Trophoblast cell (in vitro differentiated cells and primary cell): ENCODE measurements around the gene HHAT.

ENCODE experiments used
- DNase-seq, 2 donors: peaks; one replicate each; pipeline ENCODE4 v3.0.0-alpha.2; 2016
- H2AFZ ChIP-seq: 2 replicates; pipeline ENCODE4 v1.6.1; 2013; ENCODE audit warnings: low read length, moderate library complexity, mild to moderate bottlenecking; ENCODE audit not compliant: insufficient read depth, poor library complexity
- H2AK5ac ChIP-seq: 2 replicates; pipeline ENCODE4 v1.6.1; 2013; ENCODE audit warnings: mild to moderate bottlenecking, low read length
- H2BK120ac ChIP-seq: 2 replicates; pipeline ENCODE4 v1.6.1; 2013; ENCODE audit warnings: low read length, mild to moderate bottlenecking, moderate library complexity; ENCODE audit not compliant: insufficient read depth, poor library complexity
- H2BK12ac ChIP-seq: 2 replicates; pipeline ENCODE4 v1.6.1; 2013; ENCODE audit warnings: mild to moderate bottlenecking, low read length, moderate library complexity
- H2BK5ac ChIP-seq: 2 replicates; pipeline ENCODE4 v1.6.1; 2013; ENCODE audit warnings: low read length, low read depth, moderate library complexity, mild to moderate bottlenecking; ENCODE audit not compliant: poor library complexity
- H3K14ac ChIP-seq: 2 replicates; pipeline ENCODE4 v1.6.1; 2013; ENCODE audit warnings: mild to moderate bottlenecking, low read length
- H3K18ac ChIP-seq: 2 replicates; pipeline ENCODE4 v1.6.1; 2013; ENCODE audit warnings: mild to moderate bottlenecking, low read length
- H3K23ac ChIP-seq: 2 replicates; pipeline ENCODE4 v1.6.1; 2013; ENCODE audit warnings: low read length
- H3K27ac ChIP-seq: 2 replicates; pipeline ENCODE4 v1.5.1; 2013; ENCODE audit warnings: low read depth, mild to moderate bottlenecking, inconsistent platforms, low read length, moderate library complexity
- H3K27me3 ChIP-seq: 2 replicates; pipeline ENCODE4 v1.6.1; 2013; ENCODE audit warnings: inconsistent platforms, mild to moderate bottlenecking, low read length, moderate library complexity; ENCODE audit not compliant: insufficient read depth
- H3K36me3 ChIP-seq, 2 experiments: 1 replicate in 1 of 2; 2 replicates in 1 of 2; pipeline ENCODE4 v1.6.1; 2013; ENCODE audit warnings: low read length in 2 of 2, mild to moderate bottlenecking in 2 of 2, moderate library complexity in 1 of 2; ENCODE audit not compliant: insufficient read depth in 2 of 2, control insufficient read depth in 1 of 2
- H3K4ac ChIP-seq: 2 replicates; pipeline ENCODE4 v1.6.1; 2013; ENCODE audit warnings: low read depth, mild to moderate bottlenecking, low read length, moderate library complexity
- H3K4me1 ChIP-seq, 2 experiments: 1 replicate in 1 of 2; 2 replicates in 1 of 2; pipeline ENCODE4 v1.6.1; 2013; ENCODE audit warnings: low read length in 2 of 2, mild to moderate bottlenecking in 2 of 2, moderate library complexity in 1 of 2; ENCODE audit not compliant: insufficient read depth in 2 of 2, control insufficient read depth in 1 of 2
- H3K4me2 ChIP-seq: 2 replicates; pipeline ENCODE4 v1.6.1; 2013; ENCODE audit warnings: inconsistent platforms, mild to moderate bottlenecking, low read length, moderate library complexity
- H3K4me3 ChIP-seq: 2 replicates; pipeline ENCODE4 v1.5.1; 2013; ENCODE audit warnings: mild to moderate bottlenecking, low read depth, low read length, inconsistent platforms
- H3K79me1 ChIP-seq: one replicate; pipeline ENCODE4 v1.6.1; 2013; ENCODE audit warnings: low read length
- H3K79me2 ChIP-seq: 2 replicates; pipeline ENCODE4 v1.6.1; 2013; ENCODE audit warnings: low read length, mild to moderate bottlenecking; ENCODE audit not compliant: control insufficient read depth, insufficient read depth, poor library complexity
- H3K9ac ChIP-seq: 2 replicates; pipeline ENCODE4 v1.6.1; 2013; ENCODE audit warnings: mild to moderate bottlenecking, low read length
- H3K9me3 ChIP-seq: 2 replicates; pipeline ENCODE4 v1.6.1; 2013; ENCODE audit warnings: low read depth, mild to moderate bottlenecking, control low read depth, inconsistent platforms, low read length; ENCODE audit not compliant: insufficient read depth
- H4K12ac ChIP-seq: 2 replicates; pipeline ENCODE4 v1.6.1; 2013; ENCODE audit warnings: low read depth, mild to moderate bottlenecking, low read length, moderate library complexity
- H4K8ac ChIP-seq: 2 replicates; pipeline ENCODE4 v1.6.1; 2013; ENCODE audit warnings: low read depth, mild to moderate bottlenecking, low read length, moderate library complexity
- H4K91ac ChIP-seq: one replicate; pipeline ENCODE4 v1.6.1; 2013; ENCODE audit warnings: low read depth, mild to moderate bottlenecking, low read length, moderate library complexity
- WGBS: extraction: QIAGEN DNeasy Blood & Tissue Kit; methylation state at CpG from one replicate; pipeline ENCODE4 v1.1.7; 2013; ENCODE audit warnings: missing lambda C conversion rate; ENCODE audit not compliant: insufficient read length, insufficient coverage; ENCODE audit errors: extremely low coverage; 5-methylcytosine and 5-hydroxymethylcytosine counted together

Gene HHAT

DNA sequence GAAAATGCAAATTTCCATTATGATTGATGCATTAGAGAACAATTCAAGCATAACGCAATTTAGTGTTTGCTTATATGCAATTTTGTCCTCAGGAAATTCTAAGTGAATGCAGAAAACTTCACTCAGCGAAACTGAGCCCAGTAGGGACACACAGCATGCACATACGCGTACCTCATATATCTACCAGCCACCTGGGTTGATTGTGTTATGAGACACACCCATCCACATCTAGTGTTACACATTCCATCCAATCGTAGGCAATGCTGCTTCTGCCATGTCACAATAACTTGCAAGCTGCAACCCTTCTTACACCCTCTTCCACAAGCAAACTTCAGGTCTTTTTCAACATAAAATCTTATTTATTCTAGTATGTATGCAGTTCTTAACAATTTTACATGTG is 312.9 kb downstream of the HHAT start:
- no peaks in the 10 kb centered on the region for H3K27me3 ChIP-seq

DNA sequence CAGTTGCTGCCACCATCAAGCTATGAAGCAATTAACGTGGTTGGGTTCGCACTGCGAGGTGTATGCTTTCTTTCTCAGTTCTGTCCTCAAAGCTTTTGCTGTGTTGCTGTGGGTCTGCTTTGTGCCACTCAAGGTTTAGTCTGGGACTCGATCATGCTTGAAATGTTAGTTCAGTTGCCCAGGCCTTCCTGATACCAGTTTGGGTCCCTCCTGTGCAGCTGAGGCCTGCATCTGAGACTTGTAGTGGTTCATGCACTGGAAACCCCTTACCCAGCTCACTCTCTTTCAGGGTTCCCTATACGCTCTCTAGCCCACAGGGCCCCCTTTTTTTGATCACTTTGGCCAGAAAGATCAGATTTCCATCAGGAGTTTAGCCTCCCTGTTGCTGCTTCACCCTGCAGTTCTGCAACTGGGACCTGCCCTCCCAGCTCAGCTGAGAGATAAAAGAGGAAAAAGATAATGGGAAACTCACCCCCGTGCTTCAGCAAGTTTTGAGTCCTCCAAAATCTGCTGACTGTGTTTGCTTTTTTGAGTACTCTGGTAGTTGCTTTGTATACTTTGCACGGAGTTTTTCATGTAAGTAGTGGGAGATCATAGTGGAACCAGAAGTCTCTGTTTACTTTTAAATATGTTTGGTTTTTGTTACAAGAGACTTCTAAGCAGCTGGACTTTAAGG is 317.0 kb downstream of the HHAT start:
- Histone ChIP-seq H2BK5ac (no peak overlapping the region), H3K9ac (no peak overlapping the region), H4K12ac (no peak overlapping the region), H3K36me3 (no peaks in the 10 kb centered on the region), H3K4me1 (no peaks in the 10 kb centered on the region), H2AFZ (no peak overlapping the region), H2BK12ac (no peak overlapping the region), H3K79me2 (no peaks in the 10 kb centered on the region), H3K79me1 (no peaks in the 10 kb centered on the region), H3K9me3 (no peaks in the 10 kb centered on the region), H2BK120ac (no peak overlapping the region), H3K14ac (no peak overlapping the region), H4K8ac (no peak overlapping the region), H3K4me2 (no peak overlapping the region), H4K91ac (no peak overlapping the region), H3K23ac (no peak overlapping the region), H3K4ac (no peak overlapping the region), H3K4me3 (no peak overlapping the region), H3K18ac (no peak overlapping the region), H2AK5ac (no peak overlapping the region), H3K27ac (no peak overlapping the region), H3K27me3 (no peaks in the 10 kb centered on the region)
- WGBS: no CpG with 5 or more reads among the region's 7 CpGs
- no peak for DNase-seq

More for the DNA sequence above, 312.9 kb downstream of the HHAT start:
- Histone ChIP-seq H4K12ac (no peak overlapping the region), H3K23ac (no peak overlapping the region), H3K4ac (no peak overlapping the region), H2BK120ac (no peak overlapping the region), H3K4me2 (no peak overlapping the region), H3K36me3 (no peaks in the 10 kb centered on the region), H3K4me3 (no peak overlapping the region), H3K9ac (no peak overlapping the region), H4K91ac (no peak overlapping the region), H3K4me1 (no peaks in the 10 kb centered on the region), H3K18ac (no peak overlapping the region), H2BK12ac (no peak overlapping the region), H3K9me3 (no peaks in the 10 kb centered on the region), H2AK5ac (no peak overlapping the region), H2AFZ (no peak overlapping the region), H3K79me2 (no peaks in the 10 kb centered on the region), H3K27ac (no peak overlapping the region), H4K8ac (no peak overlapping the region), H2BK5ac (no peak overlapping the region), H3K79me1 (no peaks in the 10 kb centered on the region), H3K14ac (no peak overlapping the region)
- DNase-seq: no peak
- no CpG with 5 or more reads among the region's 5 CpGs for WGBS

DNA sequence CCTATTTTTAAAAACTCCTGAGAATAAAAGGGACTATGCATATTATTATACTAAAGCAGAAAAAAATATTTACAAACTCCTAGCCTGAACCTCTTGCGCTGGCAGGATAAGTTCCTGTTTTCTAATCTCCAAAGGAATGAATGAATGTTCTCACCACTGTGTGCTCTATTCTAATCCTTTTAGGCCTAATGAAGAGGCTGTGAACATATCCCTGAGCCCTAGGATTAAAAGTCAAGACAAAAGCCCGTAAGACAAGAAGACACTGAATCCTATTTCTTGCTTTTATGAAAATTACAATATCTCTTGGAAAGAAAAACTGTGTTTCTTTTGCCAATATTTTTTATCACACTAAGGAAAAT is 317.5 kb downstream of the HHAT start:
- DNase-seq: no peak
- Histone ChIP-seq H3K79me1 (no peaks in the 10 kb centered on the region), H4K12ac (no peak overlapping the region), H3K4me1 (no peaks in the 10 kb centered on the region), H3K14ac (no peak overlapping the region), H3K9me3 (no peaks in the 10 kb centered on the region), H3K27me3 (no peaks in the 10 kb centered on the region), H3K27ac (no peak overlapping the region), H2BK12ac (no peak overlapping the region), H3K4me2 (no peak overlapping the region), H2AK5ac (no peak overlapping the region), H3K18ac (no peak overlapping the region), H2AFZ (no peak overlapping the region), H2BK5ac (no peak overlapping the region), H3K36me3 (no peaks in the 10 kb centered on the region), H4K91ac (no peak overlapping the region), H2BK120ac (no peak overlapping the region), H3K79me2 (no peaks in the 10 kb centered on the region), H3K4me3 (no peak overlapping the region), H3K4ac (no peak overlapping the region), H3K9ac (no peak overlapping the region), H4K8ac (no peak overlapping the region), H3K23ac (no peak overlapping the region)
- no CpG with 5 or more reads among the region's 2 CpGs for WGBS

DNA sequence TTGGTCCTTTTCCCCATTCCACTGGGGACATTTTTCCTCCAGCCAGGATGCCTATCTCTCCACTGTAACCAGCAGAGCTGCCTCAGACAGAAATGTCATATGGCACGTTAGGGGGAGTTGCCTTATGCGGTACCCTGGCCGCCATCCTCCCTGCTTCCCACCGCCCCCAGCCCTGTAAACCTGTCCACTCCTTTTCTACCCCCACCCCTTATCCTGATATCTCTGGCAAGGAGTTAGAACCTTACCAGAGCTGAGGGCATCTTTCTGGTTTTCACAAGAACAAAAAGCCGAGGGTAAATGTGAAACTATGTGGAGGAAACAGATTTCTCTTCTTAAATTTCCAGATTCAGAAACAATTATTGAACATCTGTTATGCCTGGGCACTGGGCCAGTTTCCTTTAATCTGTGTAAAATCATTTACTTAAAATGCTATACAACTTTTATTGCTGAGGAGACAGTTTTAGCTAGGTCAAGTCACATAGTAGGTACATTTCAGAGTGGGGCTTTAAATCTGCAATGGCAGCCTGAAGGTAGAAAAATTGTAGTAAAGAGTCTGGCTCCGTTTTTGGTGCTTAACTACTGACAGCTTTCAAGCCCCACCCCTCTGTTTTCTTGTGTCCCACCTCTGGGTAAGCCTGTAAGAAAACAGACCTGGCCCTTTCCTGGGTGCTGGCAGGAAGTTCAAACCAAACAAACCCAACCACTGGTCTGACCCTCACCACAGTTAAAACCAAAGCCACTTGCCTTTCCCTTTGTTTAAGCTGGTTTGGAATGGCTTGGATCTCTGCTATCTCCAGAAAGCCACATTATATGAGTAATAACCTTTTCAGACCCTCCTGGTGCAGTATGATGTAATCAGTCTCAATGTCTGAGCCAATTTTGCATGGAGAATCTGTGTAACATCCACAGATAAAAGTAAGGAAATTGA is 319.0 kb downstream of the HHAT start:
- no peak overlapping the region for H3K4ac ChIP-seq
- no peaks in the 10 kb centered on the region for H3K27me3 ChIP-seq
- H3K79me2 ChIP-seq: no peaks in the 10 kb centered on the region
- no peak overlapping the region for H3K14ac ChIP-seq
- H3K27ac ChIP-seq: no peak overlapping the region
- no peaks in the 10 kb centered on the region for H3K36me3 ChIP-seq
- H3K23ac ChIP-seq: no peak overlapping the region
- H2AK5ac ChIP-seq: no peak overlapping the region
- H2BK120ac ChIP-seq: no peak overlapping the region
- H3K18ac ChIP-seq: no peak overlapping the region
- H2BK5ac ChIP-seq: no peak overlapping the region
- no peak overlapping the region for H4K8ac ChIP-seq
- H3K4me2 ChIP-seq: no peak overlapping the region
- H3K4me1 ChIP-seq: no peaks in the 10 kb centered on the region
- DNase-seq: no peak
- no peak overlapping the region for H3K4me3 ChIP-seq
- no peak overlapping the region for H4K12ac ChIP-seq
- H3K9ac ChIP-seq: no peak overlapping the region
- no peak overlapping the region for H2BK12ac ChIP-seq
- H4K91ac ChIP-seq: no peak overlapping the region
- WGBS: no CpG with 5 or more reads among the region's 6 CpGs
- H2AFZ ChIP-seq: no peak overlapping the region
- H3K79me1 ChIP-seq: no peaks in the 10 kb centered on the region
- no peaks in the 10 kb centered on the region for H3K9me3 ChIP-seq
